OCI-LY7 (cell line): Measurements from ENCODE around the gene USP34.
"Not testable (repeated sequence)": the region's sequence is repeated elsewhere in the genome, so short reads cannot be mapped to it uniquely, and the experiment has no call there.

Experiments
- CTCF ChIP-seq: fragments of 200-600 bp; sonication (generic); conservative IDR thresholded peaks from 2 replicates; pipeline ENCODE4 v1.5.1; 2014; ENCODE audit warnings: mild to moderate bottlenecking, antibody characterized with exemption, low read length, moderate library complexity, mixed read lengths
- EZH2phosphoT487 ChIP-seq: fragments of 200-600 bp; sonication (generic); IDR thresholded peaks from 2 replicates; pipeline ENCODE4 v1.6.1; 2018; ENCODE audit warnings: low read depth, borderline replicate concordance, mild to moderate bottlenecking, mixed run types, antibody characterized with exemption, low read length, moderate library complexity, mixed read lengths

- TF ChIP-seq CTCF, EZH2phosphoT487: not testable (repeated sequence)
Measured at GRCh38 chr2:61446971-61447370, 23.9 kb downstream of the USP34 start.
